Measurements from ENCODE around the gene ZDHHC8.

GRCh38 chr22:20101638-20102037 lies 30.0 kb upstream of the ZDHHC8 start:
- TF ChIP-seq, protein P1, sequence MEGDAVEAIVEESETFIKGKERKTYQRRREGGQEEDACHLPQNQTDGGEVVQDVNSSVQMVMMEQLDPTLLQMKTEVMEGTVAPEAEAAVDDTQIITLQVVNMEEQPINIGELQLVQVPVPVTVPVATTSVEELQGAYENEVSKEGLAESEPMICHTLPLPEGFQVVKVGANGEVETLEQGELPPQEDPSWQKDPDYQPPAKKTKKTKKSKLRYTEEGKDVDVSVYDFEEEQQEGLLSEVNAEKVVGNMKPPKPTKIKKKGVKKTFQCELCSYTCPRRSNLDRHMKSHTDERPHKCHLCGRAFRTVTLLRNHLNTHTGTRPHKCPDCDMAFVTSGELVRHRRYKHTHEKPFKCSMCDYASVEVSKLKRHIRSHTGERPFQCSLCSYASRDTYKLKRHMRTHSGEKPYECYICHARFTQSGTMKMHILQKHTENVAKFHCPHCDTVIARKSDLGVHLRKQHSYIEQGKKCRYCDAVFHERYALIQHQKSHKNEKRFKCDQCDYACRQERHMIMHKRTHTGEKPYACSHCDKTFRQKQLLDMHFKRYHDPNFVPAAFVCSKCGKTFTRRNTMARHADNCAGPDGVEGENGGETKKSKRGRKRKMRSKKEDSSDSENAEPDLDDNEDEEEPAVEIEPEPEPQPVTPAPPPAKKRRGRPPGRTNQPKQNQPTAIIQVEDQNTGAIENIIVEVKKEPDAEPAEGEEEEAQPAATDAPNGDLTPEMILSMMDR (IDR thresholded peaks at IDR 0.05; ENCODE audit: low read depth, low read length, poor library complexity, severe bottlenecking) = no peak
- no peak for TF ChIP-seq EZH2phosphoT487 (IDR thresholded peaks at IDR 0.05; ENCODE audit: borderline replicate concordance, low read length)

Measured in DOHH2 (cell line).